Measurements from ENCODE around the gene IGFN1. TPM values are rescaled to one million over a fixed set of nuclear protein-coding genes. Genes with fewer than 3 reads are reported as not detected.

IGFN1 gene
- total and polyA plus RNA-seq, 2 of the 8 experiments (the other 6 are each of a cell fraction or from before 2014, with no cell fraction given): not detected

- ChIA-PET POLR2A (ENCODE audit: partially characterized antibody) (interaction anchor here (1.4 kb wide), 1 partner anchor 13 kb away, joined by 4 read pairs; no protein-coding TSS in a partner anchor), CTCF (ENCODE audit: partially characterized antibody) (interaction anchor here (0.7 to 1.7 kb wide), 12 partner anchors 8 to 197 kb away, joined by 3 to 19 read pairs (median 8); no protein-coding TSS in a partner anchor)
- Histone ChIP-seq H2BK120ac (replicated peaks; ENCODE audit: low read depth, low read length) (no peak overlapping the region), H3K9ac (replicated peaks in 1 of 4; ENCODE audit: extremely low read depth in 1 of 4, low read depth in 3 of 4, low read length in 3 of 4) (no peak overlapping the region), H4K91ac (replicated peaks; ENCODE audit: insufficient read length, low read length) (no peak overlapping the region), H2BK12ac (ENCODE audit: low read depth, low read length) (no peak overlapping the region), H3K79me2 (ENCODE audit: control insufficient read depth in 1 of 2, insufficient read depth in 2 of 2, low read length in 2 of 2) (no peaks in the 10 kb centered on the region), H4K8ac (ENCODE audit: extremely low read depth, insufficient read depth, low read length) (no peak overlapping the region), H3K79me1 (ENCODE audit: low read depth, low read length) (no peaks in the 10 kb centered on the region), H4K20me1 (replicated peaks in 1 of 2; ENCODE audit: control insufficient read depth in 1 of 2, insufficient read depth in 2 of 2, low read length in 2 of 2) (no peaks in the 10 kb centered on the region), H3K4ac (replicated peaks; ENCODE audit: insufficient read length, low read depth, low read length) (no peak overlapping the region), H3K23ac (ENCODE audit: insufficient read length) (no peak overlapping the region), H3K4me3 (ENCODE audit: extremely low read depth in 1 of 4, insufficient read depth in 2 of 4, low read depth in 3 of 4, low read length in 4 of 4) (no peak overlapping the region), H3K27ac (ENCODE audit: low read depth, low read length) (no peak overlapping the region), H3K23me2 (ENCODE audit: low read depth, low read length) (peaks cover 2% of the 10 kb centered on the region; the same call in 1 of the 2 replicates), H3K4me2 (ENCODE audit: insufficient read depth in 1 of 2, low read depth in 2 of 2, low read length in 2 of 2) (no peak overlapping the region), H2AK5ac (ENCODE audit: low read depth, low read length) (no peak overlapping the region), H3K36me3 (ENCODE audit: control insufficient read depth in 2 of 4, insufficient read depth in 4 of 4, low read length in 3 of 4) (no peaks in the 10 kb centered on the region), H2BK20ac (ENCODE audit: low read length) (no peak overlapping the region), H3K14ac (ENCODE audit: insufficient read length) (no peak overlapping the region), H3K4me1 (replicated peaks in 1 of 4; ENCODE audit: control insufficient read depth in 3 of 4, insufficient read depth in 4 of 4, low read length in 3 of 4) (peaks cover 0 to 3% (median 0%) of the 10 kb centered on the region in 4 experiments; a peak in 1 of 7 replicates), H3K56ac (replicated peaks; ENCODE audit: insufficient read length, low read depth, low read length) (no peak overlapping the region), H3K9me3 (ENCODE audit: insufficient read depth in 2 of 2, low read depth in 1 of 2, low read length in 1 of 2) (no peaks in the 10 kb centered on the region), H2BK15ac (ENCODE audit: low read length) (no peak overlapping the region), H2BK5ac (ENCODE audit: low read depth, low read length) (no peak overlapping the region), H2AFZ (ENCODE audit: low read length) (no peak overlapping the region), H3K18ac (ENCODE audit: extremely low read depth, low read length) (no peak overlapping the region), H4K5ac (ENCODE audit: insufficient read length, low read depth, low read length) (no peak overlapping the region), H3K27me3 (replicated peaks in 1 of 4; ENCODE audit: control insufficient read depth in 3 of 4, extremely low read depth in 1 of 4, insufficient read depth in 3 of 4, low read length in 3 of 4) (no peaks in the 10 kb centered on the region)
- DNase-seq (ENCODE audit: low read depth in 1 of 2, low spot score in 2 of 2) (no peak), FAIRE-seq (no peak)
- WGBS, 2 experiments (ENCODE audit: extremely low coverage in 1 of 2, insufficient coverage in 1 of 2, insufficient read length in 1 of 2, insufficient replicate concordance in 2 of 2, low coverage in 1 of 2, low lambda C conversion rate in 2 of 2, missing lambda C conversion rate in 1 of 2): 86% methylated on average over 7 of the region's 7 CpGs; no CpG with 5 or more reads in 1 of the 2 experiments
- TF ChIP-seq GABPA (IDR thresholded peaks at IDR 0.05; ENCODE audit: borderline replicate concordance, insufficient read depth, low read length) (no peak), TEAD4 (IDR thresholded peaks at IDR 0.05; ENCODE audit: low read depth, low read length) (no peak), SRF (IDR thresholded peaks at IDR 0.05; ENCODE audit: low read depth, low read length) (no peak), KDM1A (IDR thresholded peaks at IDR 0.05; ENCODE audit: borderline replicate concordance, low read length) (no peak), ATF3 (IDR thresholded peaks at IDR 0.05; ENCODE audit: insufficient read depth, low read depth, low read length) (no peak), EP300 (IDR thresholded peaks at IDR 0.05; ENCODE audit: borderline replicate concordance in 1 of 2, low read depth in 2 of 2, low read length in 2 of 2) (no peak), HDAC6 (IDR thresholded peaks at IDR 0.05; ENCODE audit: low read depth, low read length) (no peak), USF2 (IDR thresholded peaks at IDR 0.05; ENCODE audit: low read length) (no peak), BRCA1 (IDR thresholded peaks at IDR 0.05; ENCODE audit: low read depth, low read length) (no peak)
These were observed 23.3 kb downstream of the IGFN1 start for GRCh38 chr1:201213926-201214325.

Data from H1 (cell line).